Esophagus muscularis mucosa (tissue), 3 donors: ENCODE measurements around the gene GAS2L2.

Experiments used
- EP300 ChIP-seq: sonication (generic); formaldehyde crosslinking; IDR thresholded peaks from one replicate; pipeline ENCODE4 v1.6.1; 2017; ENCODE audit warnings: antibody characterized with exemption
- TF ChIP-seq, protein P1 (sequence below), 3 experiments: fragments of 200-600 bp in 2 of 3; fragments of 450-650 bp in 1 of 3; sonication (generic) in 2 of 3; IDR thresholded peaks; one replicate each; pipeline ENCODE4 v1.5.1; 2017 to 2019; ENCODE audit warnings: antibody characterized with exemption in 3 of 3, mild to moderate bottlenecking in 2 of 3, moderate library complexity in 1 of 3

DNA sequence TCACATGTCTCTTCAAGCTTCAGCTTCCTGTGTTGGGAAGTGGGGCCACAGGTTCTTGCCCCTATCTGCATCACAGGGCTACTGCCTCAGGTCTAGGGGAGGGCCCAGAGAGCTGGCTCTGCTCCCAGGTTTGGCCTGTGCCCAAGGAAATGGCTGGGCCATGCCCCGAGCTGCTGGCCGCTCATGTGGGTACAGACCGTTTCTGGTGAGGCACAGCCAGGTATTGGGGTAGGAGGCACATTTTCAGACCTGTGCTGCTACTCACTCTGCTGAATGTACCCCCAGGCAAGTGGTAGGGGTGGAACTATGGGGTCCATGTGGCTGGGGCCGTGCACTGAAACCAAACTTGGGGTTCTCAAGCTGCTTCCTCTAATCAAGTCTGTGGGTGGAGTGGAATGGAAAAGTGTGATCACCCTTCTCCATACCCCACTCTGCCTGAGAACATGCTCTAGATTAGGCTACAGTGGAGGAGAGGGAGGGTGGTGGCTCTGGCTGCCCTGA lies 4.6 kb downstream of the GAS2L2 start:
- TF ChIP-seq, protein P1, sequence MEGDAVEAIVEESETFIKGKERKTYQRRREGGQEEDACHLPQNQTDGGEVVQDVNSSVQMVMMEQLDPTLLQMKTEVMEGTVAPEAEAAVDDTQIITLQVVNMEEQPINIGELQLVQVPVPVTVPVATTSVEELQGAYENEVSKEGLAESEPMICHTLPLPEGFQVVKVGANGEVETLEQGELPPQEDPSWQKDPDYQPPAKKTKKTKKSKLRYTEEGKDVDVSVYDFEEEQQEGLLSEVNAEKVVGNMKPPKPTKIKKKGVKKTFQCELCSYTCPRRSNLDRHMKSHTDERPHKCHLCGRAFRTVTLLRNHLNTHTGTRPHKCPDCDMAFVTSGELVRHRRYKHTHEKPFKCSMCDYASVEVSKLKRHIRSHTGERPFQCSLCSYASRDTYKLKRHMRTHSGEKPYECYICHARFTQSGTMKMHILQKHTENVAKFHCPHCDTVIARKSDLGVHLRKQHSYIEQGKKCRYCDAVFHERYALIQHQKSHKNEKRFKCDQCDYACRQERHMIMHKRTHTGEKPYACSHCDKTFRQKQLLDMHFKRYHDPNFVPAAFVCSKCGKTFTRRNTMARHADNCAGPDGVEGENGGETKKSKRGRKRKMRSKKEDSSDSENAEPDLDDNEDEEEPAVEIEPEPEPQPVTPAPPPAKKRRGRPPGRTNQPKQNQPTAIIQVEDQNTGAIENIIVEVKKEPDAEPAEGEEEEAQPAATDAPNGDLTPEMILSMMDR (IDR thresholded peaks at IDR 0.05): no peak
- TF ChIP-seq EP300: no peak
